K562 (cell line): ENCODE results near the gene CATSPER1. TPM values are rescaled to one million over a fixed set of nuclear protein-coding genes. Genes with fewer than 3 reads are reported as not detected.
A peak's percentile ranks its signal among the peaks of the same experiment; 100 is the strongest.

Experiments
- CREM ChIP-seq: IDR thresholded peaks from 2 replicates; pipeline ENCODE4 v1.6.1; 2014; ENCODE audit warnings: antibody characterized with exemption, low read depth
- E2F6 ChIP-seq, 2 experiments: IDR thresholded peaks; 2 replicates each; pipeline ENCODE4 v1.6.1; 2011; ENCODE audit warnings: borderline replicate concordance in 1 of 2, control low read depth in 1 of 2, low read depth in 1 of 2, low read length in 1 of 2, mild to moderate bottlenecking in 1 of 2, mixed read lengths in 1 of 2, moderate library complexity in 1 of 2; ENCODE audit not compliant: insufficient read depth in 1 of 2, insufficient read length in 1 of 2, poor library complexity in 1 of 2, severe bottlenecking in 1 of 2; ENCODE audit errors: extremely low read depth in 1 of 2
- FIP1L1 ChIP-seq: fragments of 200-400 bp; formaldehyde crosslinking; IDR thresholded peaks from 2 replicates; pipeline ENCODE4 v1.6.1; 2018; ENCODE audit warnings: mild to moderate bottlenecking, low read depth, low read length; ENCODE audit not compliant: poor library complexity, severe bottlenecking
- GTF2E2 ChIP-seq: fragments of 200-800 bp; sonication (Bioruptor generic); IDR thresholded peaks from 2 replicates; pipeline ENCODE4 v1.6.1; 2016; ENCODE audit warnings: missing genetic modification characterization, missing compliant biosample characterization
- MNT ChIP-seq, 2 experiments: fragments of 450-650 bp; conservative IDR thresholded peaks; 2 replicates each; pipeline ENCODE4 v1.6.1; 2017; ENCODE audit warnings: mild to moderate bottlenecking in 2 of 2, moderate library complexity in 2 of 2
- NFIC ChIP-seq: fragments of 450-650 bp; IDR thresholded peaks from 2 replicates; pipeline ENCODE4 v1.6.1; 2017; ENCODE audit warnings: mild to moderate bottlenecking, inconsistent platforms
- NR0B1 ChIP-seq: fragments of 450-650 bp; IDR thresholded peaks from one replicate; pipeline ENCODE4 v1.6.1; 2018; ENCODE audit warnings: mild to moderate bottlenecking, moderate library complexity; ENCODE audit not compliant: partially characterized antibody
- PCBP2 ChIP-seq: fragments of 200-400 bp; formaldehyde crosslinking; IDR thresholded peaks from 2 replicates; pipeline ENCODE4 v1.6.1; 2018; ENCODE audit warnings: low read length, low read depth, mild to moderate bottlenecking, moderate library complexity; ENCODE audit not compliant: poor library complexity, severe bottlenecking
- PHF8 ChIP-seq: fragments of 200-600 bp; sonication (generic); IDR thresholded peaks from 2 replicates; pipeline ENCODE4 v1.6.1; 2012; ENCODE audit warnings: mixed run types, mild to moderate bottlenecking, inconsistent platforms, low read length, moderate library complexity, borderline replicate concordance
- TBP ChIP-seq: optimal IDR thresholded peaks from 2 replicates; pipeline ENCODE3; 2011; ENCODE audit warnings: low read depth, low read length, improper control_type of control experiment
- ZBTB1 ChIP-seq: sonication (generic); formaldehyde crosslinking; IDR thresholded peaks from 2 replicates; pipeline ENCODE4 v1.8.1; 2023; ENCODE audit warnings: missing genetic modification reagents, low read depth, mild to moderate bottlenecking, borderline replicate concordance
- ZBTB17 ChIP-seq: fragments of 450-650 bp; formaldehyde crosslinking; IDR thresholded peaks from 2 replicates; pipeline ENCODE4 v1.4.0; 2020; ENCODE audit warnings: mild to moderate bottlenecking
- ZBTB33 ChIP-seq: sonication (generic); formaldehyde crosslinking; IDR thresholded peaks from 2 replicates; pipeline ENCODE4 v1.8.1; 2023; ENCODE audit warnings: mild to moderate bottlenecking, missing genetic modification reagents
- ZNF398 ChIP-seq: fragments of 250-450 bp; sonication (Bioruptor Pico); IDR thresholded peaks from 2 replicates; pipeline ENCODE4 v1.8.0; 2021; ENCODE audit warnings: moderate library complexity, mild to moderate bottlenecking, inconsistent platforms
- polyA plus RNA-seq, 8 experiments: library from polyadenylated mRNA; depleted of rRNA in 4 of 8; stranded (reverse) in 5 of 8; unstranded in 3 of 8; fragments of >200 nt; fragmentation: Nextera tagmentation in 2 of 8; fragmentation: Illumina TruSeq in 1 of 8; extraction: Ambion mirVana in 2 of 8; extraction: Trizol in 1 of 8; gene quantifications; 2 replicates each; pipeline versions ENCODE4 v1.2.1 to v1.2.3, GENCODE V29; 2011 to 2014; ENCODE audit warnings: inconsistent platforms in 1 of 8, missing spikeins in 1 of 8
- total RNA-seq, 7 experiments: library from RNA; depleted of rRNA in 6 of 7; stranded (reverse); fragments of >200 nt in 6 of 7; fragmentation: Illumina TruSeq in 2 of 7; extraction: Trizol in 2 of 7; gene quantifications; 2 replicates each; pipeline versions ENCODE4 v1.2.1 to v1.2.3, GENCODE V29; 2011 to 2021; ENCODE audit warnings: low replicate concordance in 1 of 7

Gene CATSPER1
- total and polyA plus RNA-seq, 9 of the 15 experiments (the other 6 are each of a cell fraction or from before 2014, with no cell fraction given), result 0.21 to 3.3 (median 0.76) TPM

- TF ChIP-seq GTF2E2 (tag), result no peak
- no peak for TF ChIP-seq PCBP2
- TF ChIP-seq ZBTB17 (CRISPR knock-in tag), result 0 out of 2 replicates have a peak, but pooled peaks have one; percentile 7
- peak; percentile 86 for TF ChIP-seq ZBTB33 (CRISPR knock-in tag)
- no peak for TF ChIP-seq ZNF398
- TF ChIP-seq E2F6 (IDR thresholded peaks at IDR 0.05; ENCODE audit: borderline replicate concordance in 1 of 2, extremely low read depth in 1 of 2, insufficient read depth in 1 of 2, insufficient read length in 1 of 2, low read depth in 1 of 2, low read length in 1 of 2, poor library complexity in 1 of 2, severe bottlenecking in 1 of 2), result peak; percentile 52 to 84
- no peak; the same call in 1 of the 2 replicates for TF ChIP-seq CREM
- no peak for TF ChIP-seq NFIC
- peak; percentile 27 for TF ChIP-seq TBP
- TF ChIP-seq MNT (conservative IDR thresholded peaks at IDR 0.05), result no peak
- peak; percentile 47 for TF ChIP-seq FIP1L1
- no peak for TF ChIP-seq NR0B1
- TF ChIP-seq PHF8, result peak; percentile 38; the same call in 1 of the 2 replicates
- no peak for TF ChIP-seq ZBTB1
Measured at GRCh38 chr11:66022401-66023185, 3.7 kb downstream of the CATSPER1 start (continued).
